Neuronal stem cell (in vitro differentiated cells): ENCODE data around the gene NPR2.
A peak's percentile ranks its signal among the peaks of the same experiment; 100 is the strongest.

Source experiments
- DNase-seq: peaks from one replicate; pipeline ENCODE4 v3.0.0-alpha.2; 2013; ENCODE audit warnings: low spot score
- H2AFZ ChIP-seq: one replicate; pipeline ENCODE4 v1.6.1; 2013; ENCODE audit warnings: mild to moderate bottlenecking, low read length, inconsistent platforms
- H2AK5ac ChIP-seq: 2 replicates; pipeline ENCODE4 v1.6.1; 2013; ENCODE audit warnings: low read depth, mild to moderate bottlenecking, inconsistent platforms, low read length, moderate library complexity, mixed read lengths
- H2BK120ac ChIP-seq: 2 replicates; pipeline ENCODE4 v1.6.1; 2013; ENCODE audit warnings: low read depth, mild to moderate bottlenecking, inconsistent platforms, low read length, moderate library complexity, mixed read lengths
- H2BK12ac ChIP-seq: one replicate; pipeline ENCODE4 v1.6.1; 2013; ENCODE audit warnings: low read length, inconsistent platforms
- H2BK15ac ChIP-seq: 2 replicates; pipeline ENCODE4 v1.6.1; 2013; ENCODE audit warnings: mild to moderate bottlenecking, low read length, inconsistent platforms, mixed read lengths
- H2BK5ac ChIP-seq: one replicate; pipeline ENCODE4 v1.6.1; 2013; ENCODE audit warnings: inconsistent platforms, mild to moderate bottlenecking, low read length, moderate library complexity
- H3K14ac ChIP-seq: one replicate; pipeline ENCODE4 v1.6.1; 2013; ENCODE audit warnings: low read length, inconsistent platforms
- H3K18ac ChIP-seq: 2 replicates; pipeline ENCODE4 v1.6.1; 2013; ENCODE audit warnings: low read length, inconsistent platforms
- H3K23ac ChIP-seq: 2 replicates; pipeline ENCODE4 v1.6.1; 2013; ENCODE audit warnings: low read depth, mild to moderate bottlenecking, mixed read lengths, low read length, inconsistent platforms; ENCODE audit not compliant: poor library complexity
- H3K27ac ChIP-seq: replicated peaks from 3 replicates; pipeline ENCODE4 v1.5.1; 2013; ENCODE audit warnings: low read length, inconsistent platforms
- H3K27me3 ChIP-seq, 3 experiments: 2 replicates each; pipeline ENCODE4 v1.6.1; 2013; ENCODE audit warnings: low read length in 3 of 3, mild to moderate bottlenecking in 2 of 3, inconsistent platforms in 1 of 3, low read depth in 1 of 3, mixed read lengths in 1 of 3, moderate library complexity in 1 of 3; ENCODE audit not compliant: control insufficient read depth in 3 of 3, insufficient read depth in 3 of 3
- H3K36me3 ChIP-seq, 2 donors: replicated peaks in 1 of 2; 2 replicates each; pipeline ENCODE4 v1.6.1; 2013; ENCODE audit warnings: low read length in 2 of 2; ENCODE audit not compliant: control insufficient read depth in 2 of 2, insufficient read depth in 2 of 2
- H3K4ac ChIP-seq: 2 replicates; pipeline ENCODE4 v1.6.1; 2013; ENCODE audit warnings: inconsistent platforms, mild to moderate bottlenecking, low read length, moderate library complexity
- H3K4me1 ChIP-seq, 2 donors: 1 replicate in 1 of 2; 2 replicates in 1 of 2; pipeline ENCODE4 v1.6.1; 2013; ENCODE audit warnings: low read length in 2 of 2, low read depth in 1 of 2; ENCODE audit not compliant: control insufficient read depth in 2 of 2, insufficient read depth in 1 of 2
- H3K4me2 ChIP-seq: one replicate; pipeline ENCODE4 v1.6.1; 2013; ENCODE audit warnings: mild to moderate bottlenecking, low read length, inconsistent platforms; ENCODE audit not compliant: insufficient read depth, poor library complexity, severe bottlenecking
- H3K4me3 ChIP-seq, 2 donors: 2 replicates each; pipeline ENCODE4 v1.5.1; 2013; ENCODE audit warnings: low read length in 2 of 2, mild to moderate bottlenecking in 2 of 2, inconsistent platforms in 1 of 2, moderate library complexity in 1 of 2
- H3K79me1 ChIP-seq: one replicate; pipeline ENCODE4 v1.6.1; 2013; ENCODE audit warnings: low read depth, mild to moderate bottlenecking, inconsistent platforms, low read length, moderate library complexity
- H3K9ac ChIP-seq: one replicate; pipeline ENCODE4 v1.6.1; 2013; ENCODE audit warnings: mild to moderate bottlenecking, low read depth, low read length, inconsistent platforms; ENCODE audit not compliant: poor library complexity
- H3K9me3 ChIP-seq, 2 donors: replicated peaks in 1 of 2; 2 replicates each; pipeline versions ENCODE3 to v1.6.1; 2013; ENCODE audit warnings: low read length in 2 of 2, mild to moderate bottlenecking in 2 of 2, inconsistent platforms in 1 of 2, low read depth in 1 of 2, mixed read lengths in 1 of 2, moderate library complexity in 1 of 2; ENCODE audit not compliant: control insufficient read depth in 2 of 2, insufficient read depth in 1 of 2
- H4K8ac ChIP-seq: one replicate; pipeline ENCODE4 v1.6.1; 2013; ENCODE audit warnings: low read depth, mild to moderate bottlenecking, inconsistent platforms, low read length, moderate library complexity
- H4K91ac ChIP-seq: one replicate; pipeline ENCODE4 v1.6.1; 2013; ENCODE audit warnings: low read length, low read depth, mild to moderate bottlenecking, inconsistent platforms; ENCODE audit not compliant: poor library complexity
- WGBS, 2 donors: extraction: QIAGEN DNeasy Blood & Tissue Kit; methylation state at CpG; one replicate each; pipeline ENCODE4 v1.1.7; 2013; ENCODE audit warnings: missing lambda C conversion rate in 2 of 2, mixed read lengths in 1 of 2; ENCODE audit not compliant: insufficient read length in 2 of 2, insufficient replicate concordance in 1 of 2; ENCODE audit errors: extremely low coverage in 2 of 2; 5-methylcytosine and 5-hydroxymethylcytosine counted together

Gene NPR2

DNA sequence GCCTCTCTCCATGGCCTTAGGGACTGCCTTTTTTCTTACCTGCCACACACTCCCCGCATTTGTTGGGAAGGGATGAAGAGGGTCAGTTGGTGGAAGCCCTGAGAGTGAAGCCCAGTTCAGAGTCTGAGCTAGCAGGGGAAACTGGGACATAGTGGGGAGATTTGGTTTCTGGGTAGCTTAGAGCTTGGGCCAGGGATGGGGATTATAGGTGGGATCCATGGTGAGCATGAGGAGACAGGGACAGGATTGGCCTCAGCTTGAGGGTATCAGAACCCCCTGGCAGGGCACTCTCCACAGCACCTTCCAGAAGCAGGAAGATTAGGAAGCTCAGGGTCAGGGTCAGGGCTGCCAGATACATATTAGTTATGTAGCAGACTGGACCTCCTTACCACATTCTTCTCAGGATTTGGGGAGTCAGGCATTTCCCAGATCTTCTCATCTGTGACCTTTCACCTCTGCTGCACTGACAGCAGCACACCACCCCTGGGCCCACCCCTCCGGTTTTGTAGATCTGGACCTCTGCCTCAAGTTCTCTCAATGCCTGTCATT is 61.0 kb downstream of the NPR2 start:
- Histone ChIP-seq H3K4ac (no peak overlapping the region), H3K9me3 (no peaks in the 10 kb centered on the region), H3K23ac (no peak overlapping the region), H3K79me1 (no peaks in the 10 kb centered on the region), H2BK12ac (no peak overlapping the region), H4K8ac (no peak overlapping the region), H2BK120ac (no peak overlapping the region), H3K14ac (no peak overlapping the region), H3K18ac (no peak overlapping the region), H3K27me3 (peaks cover 0 to under 1% (median 0%) of the 10 kb centered on the region in 3 experiments), H4K91ac (no peak overlapping the region), H3K4me2 (no peak overlapping the region), H3K27ac (no peak overlapping the region), H2BK15ac (no peak overlapping the region), H3K4me1 (peaks cover 0 to 2% of the 10 kb centered on the region in 2 donors), H2AK5ac (no peak overlapping the region), H3K36me3 (peaks cover 1 to 32% of the 10 kb centered on the region in 2 donors), H2AFZ (no peak overlapping the region), H2BK5ac (no peak overlapping the region), H3K4me3 (no peak overlapping the region), H3K9ac (no peak overlapping the region)
- no peak for DNase-seq
- WGBS, 2 donors, result no CpG with 5 or more reads among the region's 2 CpGs

DNA sequence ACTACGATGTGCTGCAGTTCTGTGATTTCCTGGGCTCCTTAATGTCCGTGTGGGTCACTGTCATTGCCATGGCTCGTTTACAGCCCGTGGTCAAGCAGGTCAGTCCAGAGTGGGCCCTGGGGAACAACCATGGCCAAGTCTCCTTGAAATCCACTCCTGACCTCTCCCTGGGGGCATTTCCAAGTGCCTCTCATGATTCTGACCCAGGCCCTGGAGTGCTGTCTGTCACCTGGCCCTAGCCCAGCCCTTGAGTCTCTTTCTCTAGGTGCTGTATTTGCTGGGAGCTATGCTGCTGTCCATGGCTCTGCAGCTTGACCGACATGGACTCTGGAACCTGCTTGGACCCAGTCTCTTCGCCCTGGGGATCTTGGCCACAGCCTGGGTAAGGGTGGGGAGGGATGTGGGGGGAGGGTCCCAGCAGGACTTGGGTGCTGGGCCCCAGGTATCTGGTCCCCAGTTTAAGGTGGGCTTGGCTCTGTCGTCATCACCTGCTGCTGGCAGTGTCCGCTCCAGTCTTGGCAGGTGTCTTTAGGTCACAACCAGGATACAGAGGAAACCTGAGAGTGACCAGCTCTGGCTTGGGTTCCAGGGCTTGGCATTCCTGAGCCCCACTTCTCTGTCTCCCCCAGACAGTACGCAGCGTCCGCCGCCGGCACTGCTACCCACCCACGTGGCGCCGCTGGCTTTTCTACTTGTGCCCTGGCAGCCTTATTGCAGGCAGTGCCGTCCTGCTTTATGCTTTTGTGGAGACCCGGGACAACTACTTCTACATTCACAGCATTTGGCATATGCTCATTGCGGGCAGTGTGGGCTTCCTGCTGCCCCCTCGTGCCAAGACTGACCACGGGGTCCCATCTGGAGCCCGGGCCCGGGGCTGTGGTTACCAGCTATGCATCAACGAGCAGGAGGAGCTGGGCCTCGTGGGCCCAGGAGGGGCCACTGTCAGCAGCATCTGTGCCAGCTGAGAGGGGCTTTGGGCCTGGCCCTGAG is 61.8 kb downstream of the NPR2 start:
- Histone ChIP-seq H2BK12ac (no peak overlapping the region), H2BK120ac (no peak overlapping the region), H3K18ac (no peak overlapping the region), H3K4me1 (peaks cover 0 to 2% of the 10 kb centered on the region in 2 donors), H4K8ac (no peak overlapping the region), H3K27me3 (no peaks in the 10 kb centered on the region), H2AK5ac (no peak overlapping the region), H3K27ac (no peak overlapping the region), H3K4me2 (no peak overlapping the region), H3K4me3 (no peak overlapping the region), H3K9me3 (no peaks in the 10 kb centered on the region), H3K4ac (no peak overlapping the region), H3K36me3 (peaks cover 0 to 24% of the 10 kb centered on the region in 2 donors), H2BK15ac (no peak overlapping the region), H3K23ac (peak overlapping the region; percentile 39), H4K91ac (no peak overlapping the region), H2AFZ (no peak overlapping the region), H3K9ac (peak overlapping the region; percentile 1), H3K14ac (no peak overlapping the region), H3K79me1 (no peaks in the 10 kb centered on the region), H2BK5ac (no peak overlapping the region)
- no CpG with 5 or more reads among the region's 25 CpGs for WGBS, 2 donors
- DNase-seq, result no peak

DNA sequence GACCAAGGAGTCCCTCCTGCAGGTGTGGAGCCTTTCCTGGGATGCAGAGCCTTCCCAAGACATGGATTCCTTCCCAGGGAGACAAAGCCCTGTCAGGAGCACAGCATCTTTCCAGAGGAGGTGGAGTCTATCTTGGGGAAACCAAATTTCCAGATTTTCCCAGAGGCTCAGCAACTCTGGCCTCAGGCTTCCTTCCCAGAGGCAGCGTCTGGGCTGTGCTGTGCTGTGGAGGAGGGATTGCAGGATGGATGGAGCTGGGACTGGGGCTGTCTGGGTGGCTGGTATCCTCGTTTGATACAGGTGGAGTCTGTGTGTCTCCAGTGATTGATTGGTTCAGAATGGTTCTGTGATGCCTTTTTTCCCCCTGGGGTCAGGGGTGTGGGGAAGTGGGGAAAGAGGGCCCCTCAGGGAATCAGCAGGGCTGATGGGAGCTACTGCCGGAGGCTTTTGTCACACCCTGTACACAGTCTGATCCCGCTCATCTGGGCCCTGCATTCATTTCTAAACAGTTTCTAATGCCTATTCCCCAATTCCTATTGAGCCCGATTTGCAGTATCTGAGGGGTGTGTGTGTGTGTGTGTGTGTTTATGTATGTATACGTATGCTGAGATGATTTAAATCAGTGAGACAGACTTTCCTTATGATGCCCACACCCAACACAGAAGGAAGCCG is 62.8 kb downstream of the NPR2 start:
- H3K14ac ChIP-seq, result no peak overlapping the region
- H3K18ac ChIP-seq, result no peak overlapping the region
- peaks cover 0 to 16% of the 10 kb centered on the region in 2 donors for H3K36me3 ChIP-seq
- H2BK15ac ChIP-seq, result no peak overlapping the region
- no CpG with 5 or more reads among the region's 7 CpGs for WGBS, 2 donors
- H3K9me3 ChIP-seq, result no peaks in the 10 kb centered on the region
- no peak overlapping the region for H2AFZ ChIP-seq
- no peak overlapping the region for H2BK120ac ChIP-seq
- H3K4ac ChIP-seq, result no peak overlapping the region
- H4K91ac ChIP-seq, result no peak overlapping the region
- no peak for DNase-seq
- no peak overlapping the region for H4K8ac ChIP-seq
- H2AK5ac ChIP-seq, result no peak overlapping the region
- no peak overlapping the region for H3K9ac ChIP-seq
- H3K4me1 ChIP-seq, result peaks cover 0 to 6% of the 10 kb centered on the region in 2 donors
- no peak overlapping the region for H3K27ac ChIP-seq
- no peak overlapping the region for H3K4me3 ChIP-seq
- no peak overlapping the region for H3K23ac ChIP-seq
- no peak overlapping the region for H3K4me2 ChIP-seq
- H2BK12ac ChIP-seq, result no peak overlapping the region
- H3K79me1 ChIP-seq, result no peaks in the 10 kb centered on the region
- H2BK5ac ChIP-seq, result no peak overlapping the region
- no peaks in the 10 kb centered on the region for H3K27me3 ChIP-seq

DNA sequence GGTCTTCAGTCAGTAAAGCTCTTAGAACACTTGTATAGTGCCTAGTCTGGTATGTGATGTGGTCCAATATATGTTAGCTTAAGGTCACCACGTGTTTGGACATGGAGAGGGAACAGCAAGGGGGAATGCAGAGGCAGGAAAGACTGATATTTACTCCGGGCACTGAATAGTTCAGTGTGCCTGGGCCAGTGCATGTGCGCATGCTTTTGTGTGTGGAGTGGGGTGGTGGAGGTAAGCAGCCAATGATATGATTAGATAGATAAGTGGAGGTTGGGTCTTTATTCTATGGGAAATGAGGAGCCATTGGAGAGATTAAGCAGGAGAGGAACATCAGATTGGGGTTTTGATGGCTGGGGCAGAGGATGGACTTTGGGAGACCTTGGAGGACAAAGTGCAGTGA is 64.8 kb downstream of the NPR2 start:
- no peaks in the 10 kb centered on the region for H3K9me3 ChIP-seq
- H3K27ac ChIP-seq, result no peak overlapping the region
- H3K79me1 ChIP-seq, result no peaks in the 10 kb centered on the region
- H3K27me3 ChIP-seq, result no peaks in the 10 kb centered on the region
- H3K4me1 ChIP-seq, result peaks cover 0 to 8% of the 10 kb centered on the region in 2 donors
- H2AFZ ChIP-seq, result no peak overlapping the region
- no peak overlapping the region for H2AK5ac ChIP-seq
- WGBS, 2 donors, result no CpG with 5 or more reads among the region's 3 CpGs
- H2BK5ac ChIP-seq, result no peak overlapping the region
- no peak overlapping the region for H3K18ac ChIP-seq
- H3K9ac ChIP-seq, result no peak overlapping the region
- no peak overlapping the region for H3K4me2 ChIP-seq
- H3K36me3 ChIP-seq, result peaks cover 0 to 7% of the 10 kb centered on the region in 2 donors
- no peak overlapping the region for H2BK12ac ChIP-seq
- no peak for DNase-seq
- H4K8ac ChIP-seq, result no peak overlapping the region
- H4K91ac ChIP-seq, result no peak overlapping the region
- no peak overlapping the region for H3K14ac ChIP-seq
- H3K4ac ChIP-seq, result no peak overlapping the region
- H2BK120ac ChIP-seq, result no peak overlapping the region
- no peak overlapping the region for H2BK15ac ChIP-seq
- H3K4me3 ChIP-seq, result no peak overlapping the region
- H3K23ac ChIP-seq, result no peak overlapping the region
